Measurements from ENCODE around the gene PPP1R14D.

DNA sequence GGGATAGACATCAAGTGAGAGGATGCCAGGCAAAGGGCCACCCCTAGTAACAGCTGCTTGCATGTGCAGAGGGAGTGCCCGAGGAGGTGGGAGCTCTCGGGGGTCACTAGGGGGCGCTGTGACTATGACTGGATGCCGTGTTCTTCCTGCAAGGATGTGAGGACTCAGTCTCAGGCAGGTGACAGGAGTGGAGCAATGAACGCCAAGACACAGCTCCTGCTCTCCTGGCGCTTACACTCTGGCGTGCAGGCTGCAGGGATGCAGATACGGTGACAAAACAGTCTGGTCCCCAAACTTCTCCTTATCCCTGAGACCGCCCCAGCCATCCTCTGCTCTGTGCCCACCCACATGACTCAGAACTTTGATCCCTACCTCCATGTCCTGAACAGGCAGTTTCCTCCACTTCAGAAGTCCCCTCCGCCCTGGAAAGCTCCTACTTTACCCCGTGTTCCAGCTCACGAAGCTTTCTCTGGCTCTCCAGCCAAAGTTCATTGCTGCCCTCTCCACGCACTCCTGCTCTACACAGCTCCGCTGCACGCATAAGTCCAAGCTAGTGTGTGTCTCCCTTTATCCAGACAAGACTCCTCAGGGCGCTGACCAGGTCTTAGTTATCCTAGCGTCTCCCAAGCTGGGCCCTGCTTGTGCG, 30.8 kb upstream of the PPP1R14D start:
- peak; percentile 59 to 86 (median 73) for TF ChIP-seq CTCF (IDR thresholded peaks at IDR 0.05)
- TF ChIP-seq POLR2A (IDR thresholded peaks at IDR 0.05): no peak
- peak; percentile 40 for TF ChIP-seq POLR2AphosphoS5 (IDR thresholded peaks at IDR 0.05)

Measured in prostate gland (tissue), 2 donors.